HL-60/S4 (cell line): ENCODE measurements around the gene TBC1D22A.

Source experiments
- in situ Hi-C: fragments of 300-500 bp; cut with MboI; formaldehyde crosslinking; loops from 2 replicates; pipeline ENCODE4 v1.14.3; 2022; ENCODE audit warnings: low sequenced_read_pairs

TBC1D22A gene

DNA sequence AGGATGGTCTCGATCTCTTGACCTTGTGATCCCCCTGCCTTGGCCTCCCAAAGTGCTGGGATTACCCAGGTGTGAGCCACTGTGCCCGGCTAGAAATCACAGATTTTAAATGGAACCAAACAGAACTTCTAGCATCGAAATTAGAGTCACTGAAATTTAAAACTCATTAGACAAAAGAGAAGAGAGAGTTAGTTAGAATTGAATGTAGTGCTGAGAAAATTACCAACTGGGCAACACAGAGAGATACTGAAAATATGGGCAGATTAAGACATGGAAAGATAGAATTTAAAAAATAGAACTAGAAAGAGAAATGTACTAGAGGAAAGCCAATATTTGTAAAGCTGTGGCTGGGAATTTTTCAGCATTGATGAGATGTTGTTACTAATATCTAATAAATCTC, 217.9 kb downstream of the TBC1D22A start:
- in situ Hi-C loops = no loop called here

- in situ Hi-C loops = no loop called here
These were observed 220.2 kb downstream of the TBC1D22A start for GRCh38 chr22:46982635-46983034.

DNA sequence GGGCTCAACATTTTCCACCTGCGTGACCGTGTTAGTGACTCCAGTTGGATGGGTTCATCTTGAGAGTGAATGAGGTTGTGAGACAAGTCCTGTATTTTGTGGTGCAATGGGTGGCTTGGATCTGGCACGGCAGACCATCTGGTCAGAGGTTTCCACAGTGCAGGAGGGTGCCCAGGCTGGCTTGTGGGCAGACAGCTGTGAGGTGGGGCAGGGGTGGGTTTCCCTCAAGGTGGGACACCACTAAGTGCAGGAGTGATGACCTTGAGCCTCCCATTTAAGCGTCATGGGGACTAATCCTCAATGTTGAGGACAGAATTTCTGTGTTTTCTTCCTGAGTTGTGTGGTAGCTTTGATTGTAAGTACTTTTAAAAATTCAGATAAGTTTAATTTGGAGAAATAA, 220.6 kb downstream of the TBC1D22A start:
- in situ Hi-C loops = no loop called here

GRCh38 chr22:46984751-46985506, 222.5 kb downstream of the TBC1D22A start:
- in situ Hi-C loops = no loop called here

GRCh38 chr22:46985507-46985882, 223.0 kb downstream of the TBC1D22A start:
- in situ Hi-C loops = no loop called here

GRCh38 chr22:46986788-46987187, 224.3 kb downstream of the TBC1D22A start:
- in situ Hi-C loops = no loop called here

GRCh38 chr22:46990937-46991550, 228.6 kb downstream of the TBC1D22A start:
- in situ Hi-C loops = no loop called here

- in situ Hi-C loops = no loop called here
These were observed 229.2 kb downstream of the TBC1D22A start for GRCh38 chr22:46991666-46992065.

DNA sequence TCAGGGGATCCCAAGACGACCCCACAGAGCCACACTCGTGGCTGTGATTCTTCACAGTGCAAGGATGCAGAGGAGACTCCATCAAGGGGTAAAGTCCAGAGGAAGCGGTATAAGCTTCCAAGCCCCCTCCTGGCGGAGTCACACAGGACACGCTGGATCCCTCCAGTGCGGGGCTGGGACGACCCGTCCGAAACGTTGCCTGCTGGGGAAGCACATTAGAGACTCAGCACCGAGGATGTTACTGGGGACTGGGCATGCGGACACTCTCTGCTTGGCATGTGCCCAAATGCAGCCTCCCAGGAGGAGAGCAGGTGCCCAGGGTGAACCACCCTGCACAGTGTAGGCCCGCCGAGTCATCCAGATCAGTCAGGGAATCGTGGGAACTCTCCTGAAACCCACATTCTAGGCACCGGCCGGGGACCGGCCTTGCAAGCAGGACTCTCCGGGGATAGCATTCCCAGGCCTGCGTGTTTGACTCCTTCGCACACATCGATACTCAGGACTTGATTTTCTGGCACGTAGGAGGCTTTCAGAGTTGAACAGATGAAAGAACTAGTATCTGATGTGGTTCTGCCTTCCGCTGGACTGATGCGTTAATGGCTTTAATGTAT, 229.8 kb downstream of the TBC1D22A start:
- in situ Hi-C loops = no loop called here

- in situ Hi-C loops = no loop called here
These were observed 231.2 kb downstream of the TBC1D22A start for GRCh38 chr22:46993633-46994032.

DNA sequence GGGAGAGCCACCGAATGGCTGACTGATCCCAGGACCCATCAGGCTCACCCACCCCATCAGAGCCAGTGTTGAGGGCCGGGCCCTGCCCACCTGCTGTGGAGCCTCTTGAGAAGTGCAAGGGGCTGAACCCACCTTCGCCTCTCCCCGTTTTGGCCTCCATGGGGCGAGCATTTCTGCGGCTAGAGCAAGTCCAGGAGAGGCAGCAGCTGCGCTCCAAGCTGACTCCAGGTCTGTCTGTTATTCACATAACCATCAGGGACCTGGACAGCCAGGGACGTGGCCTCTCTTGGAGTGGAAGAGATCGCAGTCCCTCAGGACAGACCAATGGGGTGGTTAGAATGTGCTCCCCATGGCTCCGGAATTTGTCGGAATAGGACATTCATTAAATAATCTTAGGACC, 231.8 kb downstream of the TBC1D22A start:
- in situ Hi-C loops = no loop called here

- in situ Hi-C loops = no loop called here
These were observed 232.5 kb downstream of the TBC1D22A start for GRCh38 chr22:46994983-46995382.

DNA sequence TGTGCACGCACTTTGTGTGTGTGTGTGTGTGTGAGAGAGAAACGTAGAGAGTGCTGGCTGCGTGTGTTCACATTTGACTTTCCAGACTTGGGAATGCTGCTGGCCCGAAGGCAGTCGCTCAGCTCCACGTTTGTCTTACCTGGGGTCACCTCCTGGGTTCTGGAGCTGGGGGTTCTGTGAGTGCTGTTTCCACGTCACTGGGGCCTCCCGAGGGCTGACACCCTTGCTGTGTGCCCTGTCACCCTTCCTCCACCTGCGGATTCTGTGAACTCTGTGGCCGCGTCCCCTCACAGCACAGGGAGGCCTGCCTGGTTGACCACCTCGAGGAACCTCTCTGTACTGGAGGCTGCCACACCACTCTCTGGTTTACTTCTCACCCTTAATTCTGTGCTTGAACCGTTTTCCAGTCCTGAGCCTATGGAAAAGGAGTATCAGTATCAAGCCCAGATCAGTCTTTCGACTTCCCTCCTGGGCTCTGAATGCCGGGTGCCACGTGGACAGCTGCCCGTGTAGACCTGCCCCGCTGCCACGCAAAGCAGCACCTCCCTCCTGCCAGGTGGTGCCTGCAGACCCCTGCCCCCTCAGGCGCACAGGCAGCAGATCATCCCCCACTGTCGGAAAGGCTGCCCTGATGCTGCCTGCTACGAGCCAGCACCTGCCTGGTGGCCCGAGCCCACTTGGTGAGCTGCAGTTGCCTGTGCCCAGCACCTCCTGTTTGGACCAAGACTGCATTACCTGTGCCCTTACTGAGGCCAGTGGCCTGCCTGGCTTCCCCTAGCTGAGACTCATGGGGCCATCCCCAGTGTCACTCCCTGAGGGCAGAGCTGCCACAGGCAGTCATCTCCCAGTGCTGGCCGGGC, 233.3 kb downstream of the TBC1D22A start:
- in situ Hi-C loops = no loop called here

GRCh38 chr22:46996595-46997310, 234.3 kb downstream of the TBC1D22A start:
- in situ Hi-C loops = no loop called here

GRCh38 chr22:46997311-46997970, 235.0 kb downstream of the TBC1D22A start:
- in situ Hi-C loops = no loop called here

DNA sequence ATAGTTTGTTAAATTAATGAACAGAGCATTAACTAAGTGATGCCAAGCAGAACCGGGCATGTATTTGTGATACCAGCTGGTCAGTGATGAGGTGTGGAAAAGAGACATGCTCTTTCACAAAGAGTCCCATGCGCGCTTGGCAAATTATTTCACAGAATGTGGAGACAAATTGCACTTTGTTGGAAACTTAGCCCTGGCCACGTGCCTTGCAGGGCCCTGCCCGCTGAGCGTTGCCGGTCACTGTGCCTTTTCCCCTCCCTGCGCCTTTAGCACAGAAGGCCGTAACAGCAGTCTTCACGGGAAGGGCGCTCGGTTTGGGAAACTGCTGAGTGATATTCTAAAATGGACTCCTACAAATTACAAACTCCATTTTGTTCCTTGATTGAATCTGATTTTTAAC, 235.9 kb downstream of the TBC1D22A start:
- in situ Hi-C loops = no loop called here

DNA sequence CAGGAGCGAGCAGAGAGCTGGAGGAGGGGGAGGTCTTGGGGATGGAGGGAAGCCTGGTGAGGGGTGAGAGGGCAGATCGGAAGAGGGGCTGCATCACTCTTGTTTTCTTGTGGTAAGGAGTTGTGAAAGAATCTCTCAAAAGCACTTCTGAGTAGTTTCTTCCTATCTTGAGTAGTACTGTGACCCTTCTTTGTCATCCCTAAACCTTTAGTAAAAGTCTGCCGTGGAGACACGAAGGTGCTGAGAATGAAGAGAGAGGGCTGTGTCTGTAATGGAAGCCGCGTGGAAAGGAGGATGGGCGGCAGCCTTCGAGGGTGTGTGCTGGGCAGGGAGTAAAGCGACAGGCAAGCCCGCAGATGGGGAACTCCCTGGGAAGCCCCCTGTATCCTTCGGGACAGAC, 237.8 kb downstream of the TBC1D22A start:
- in situ Hi-C loops = no loop called here

DNA sequence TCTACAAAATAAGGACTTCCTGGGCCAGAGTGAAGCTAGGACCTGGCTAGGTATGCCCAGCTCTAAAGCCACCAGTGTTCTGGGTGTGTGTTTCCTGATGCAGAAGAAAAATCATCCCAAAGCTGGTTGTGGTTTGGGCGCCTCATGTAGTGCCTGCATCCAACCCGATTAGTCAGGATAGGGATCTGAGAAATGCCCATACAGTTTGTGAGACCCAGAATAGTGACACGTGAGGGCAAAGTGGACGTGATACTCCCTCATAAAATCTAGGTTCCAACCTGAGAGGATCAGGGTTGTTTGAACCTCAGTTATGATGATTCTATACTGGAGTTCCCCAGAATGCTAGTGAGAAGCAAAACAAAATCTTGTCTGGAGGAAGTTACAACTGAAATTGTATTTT, 238.4 kb downstream of the TBC1D22A start:
- in situ Hi-C loops = no loop called here

DNA sequence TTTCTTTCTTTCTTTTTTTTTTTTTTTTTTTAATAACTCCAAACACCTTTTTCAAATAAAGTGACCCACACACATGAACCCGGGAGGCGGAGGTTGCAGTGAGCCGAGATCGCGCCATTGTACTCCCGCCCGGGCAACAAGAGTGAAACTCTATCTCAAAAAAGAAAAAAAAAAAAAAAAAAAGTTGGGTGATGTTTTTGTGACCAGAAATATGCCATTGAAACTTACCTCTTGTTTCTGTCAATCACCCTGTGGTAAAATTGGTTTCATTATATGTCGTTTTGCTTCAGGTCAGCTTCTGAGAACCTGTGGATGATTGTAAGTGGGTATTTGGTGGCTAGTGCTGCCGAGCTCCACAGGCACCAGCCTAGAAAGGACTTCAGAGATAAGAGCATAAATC, 238.8 kb downstream of the TBC1D22A start:
- in situ Hi-C loops = no loop called here

- in situ Hi-C loops = no loop called here
These were observed 240.2 kb downstream of the TBC1D22A start for GRCh38 chr22:47002692-47003091.
